Gastrocnemius medialis (tissue), 4 donors: ENCODE results near the gene HOXA6.

Experiments
- POLR2A ChIP-seq, 2 donors: fragments of 450-650 bp; IDR thresholded peaks; one replicate each; pipeline ENCODE4 v1.6.1; 2017; ENCODE audit warnings: antibody characterized with exemption in 2 of 2, mild to moderate bottlenecking in 2 of 2, moderate library complexity in 2 of 2
- TF ChIP-seq, protein P1 (sequence below), 5 experiments: fragments of 450-650 bp in 3 of 5; fragments of 200-600 bp in 2 of 5; sonication (generic) in 2 of 5; IDR thresholded peaks in 4 of 5; conservative IDR thresholded peaks in 1 of 5; 1 replicate in 4 of 5; 2 replicates in 1 of 5; pipeline ENCODE4 v1.5.1; 2016 to 2019; ENCODE audit warnings: antibody characterized with exemption in 5 of 5, mild to moderate bottlenecking in 3 of 5, moderate library complexity in 3 of 5

DNA sequence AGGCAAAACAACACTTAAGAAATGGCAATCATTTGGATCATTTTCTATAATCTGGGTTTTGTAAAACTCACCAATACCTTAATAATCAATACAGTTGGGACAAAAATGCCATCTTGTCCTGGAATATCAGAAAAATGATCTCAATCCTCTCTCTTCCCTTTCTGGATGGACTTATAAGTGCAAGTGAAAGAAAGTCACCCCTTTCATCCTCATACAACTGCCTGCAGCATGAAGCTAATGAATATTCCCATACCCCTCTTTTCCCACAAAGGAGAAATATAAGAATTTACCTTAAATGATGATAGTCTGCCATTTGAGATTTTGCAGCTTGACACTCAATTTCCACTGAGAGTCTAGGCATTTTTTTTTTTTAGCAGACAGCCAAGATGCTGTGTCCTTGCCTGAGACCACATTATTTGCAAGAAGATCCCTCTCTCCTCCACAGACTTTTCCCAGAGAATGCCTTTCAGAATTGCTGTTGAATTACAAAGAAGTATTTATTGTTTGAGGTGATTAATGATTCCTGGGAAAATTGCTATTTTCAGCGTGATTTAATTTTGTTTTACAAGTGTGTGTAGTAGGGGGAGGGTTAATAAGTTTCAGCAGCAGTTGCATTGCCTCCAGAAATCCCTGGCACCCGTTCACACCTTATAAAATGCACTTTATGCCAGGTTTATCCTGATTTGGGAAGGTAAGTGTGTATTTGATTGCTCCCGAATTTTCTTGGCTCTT lies 20.8 kb downstream of the HOXA6 start:
- TF ChIP-seq, protein P1, sequence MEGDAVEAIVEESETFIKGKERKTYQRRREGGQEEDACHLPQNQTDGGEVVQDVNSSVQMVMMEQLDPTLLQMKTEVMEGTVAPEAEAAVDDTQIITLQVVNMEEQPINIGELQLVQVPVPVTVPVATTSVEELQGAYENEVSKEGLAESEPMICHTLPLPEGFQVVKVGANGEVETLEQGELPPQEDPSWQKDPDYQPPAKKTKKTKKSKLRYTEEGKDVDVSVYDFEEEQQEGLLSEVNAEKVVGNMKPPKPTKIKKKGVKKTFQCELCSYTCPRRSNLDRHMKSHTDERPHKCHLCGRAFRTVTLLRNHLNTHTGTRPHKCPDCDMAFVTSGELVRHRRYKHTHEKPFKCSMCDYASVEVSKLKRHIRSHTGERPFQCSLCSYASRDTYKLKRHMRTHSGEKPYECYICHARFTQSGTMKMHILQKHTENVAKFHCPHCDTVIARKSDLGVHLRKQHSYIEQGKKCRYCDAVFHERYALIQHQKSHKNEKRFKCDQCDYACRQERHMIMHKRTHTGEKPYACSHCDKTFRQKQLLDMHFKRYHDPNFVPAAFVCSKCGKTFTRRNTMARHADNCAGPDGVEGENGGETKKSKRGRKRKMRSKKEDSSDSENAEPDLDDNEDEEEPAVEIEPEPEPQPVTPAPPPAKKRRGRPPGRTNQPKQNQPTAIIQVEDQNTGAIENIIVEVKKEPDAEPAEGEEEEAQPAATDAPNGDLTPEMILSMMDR (IDR thresholded peaks at IDR 0.05 in 4 of 5, conservative IDR thresholded peaks at IDR 0.05 in 1 of 5) = no peak
- no peak for TF ChIP-seq POLR2A (IDR thresholded peaks at IDR 0.05)
